GM20431 (cell line): ENCODE data around the gene REV3L.
"Not testable (repeated sequence)": the region's sequence is repeated elsewhere in the genome, so short reads cannot be mapped to it uniquely, and the experiment has no call there.

Experiments used
- in situ Hi-C: fragments of 300-500 bp; cut with MseI, MboI; formaldehyde crosslinking; loops from one replicate; pipeline ENCODE4 v1.15.0; 2020; ENCODE audit warnings: low sequenced_read_pairs; ENCODE audit not compliant: unreplicated experiment

REV3L gene

DNA sequence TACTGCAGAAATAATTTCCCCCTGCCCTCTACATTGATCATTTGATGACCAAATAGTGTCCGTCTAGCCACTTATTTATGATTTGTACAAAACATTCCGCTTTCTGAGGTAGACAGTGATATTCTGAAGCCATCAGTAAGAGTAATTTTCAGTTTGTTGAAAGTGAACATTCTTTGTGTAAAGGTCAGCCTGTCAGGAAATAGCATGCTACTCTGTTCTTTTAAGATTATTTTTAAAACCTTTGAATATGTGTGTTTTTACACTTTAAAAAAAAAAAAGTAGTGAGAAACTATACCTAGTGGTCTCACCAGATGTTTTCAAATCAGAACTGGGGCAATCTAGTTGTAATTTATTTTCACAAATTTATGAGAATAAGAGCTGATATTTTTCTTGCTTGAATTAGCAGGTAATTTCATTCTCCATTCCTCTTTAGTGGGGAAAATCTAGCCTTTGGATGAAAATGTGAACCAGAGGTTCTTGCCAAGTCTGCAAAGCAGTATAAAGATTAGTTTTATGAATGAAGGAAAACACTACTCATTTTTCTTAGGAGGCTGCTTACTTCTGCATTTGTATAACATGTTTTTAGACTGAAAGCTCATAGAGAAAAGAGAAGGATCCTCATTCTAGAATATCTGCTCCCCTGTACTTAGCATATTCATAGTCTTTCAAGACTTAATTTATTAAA lies 12.1 kb upstream of the REV3L start:
- in situ Hi-C loops, result no loop called here

- in situ Hi-C loops, result no loop called here
Observed at GRCh38 chr6:111492499-111492898, 9.5 kb upstream of the REV3L start.

GRCh38 chr6:111490067-111490466 lies 7.0 kb upstream of the REV3L start:
- in situ Hi-C loops, result no loop called here

- in situ Hi-C loops, result no loop called here
Observed at GRCh38 chr6:111487661-111488060, 4.6 kb upstream of the REV3L start.

DNA sequence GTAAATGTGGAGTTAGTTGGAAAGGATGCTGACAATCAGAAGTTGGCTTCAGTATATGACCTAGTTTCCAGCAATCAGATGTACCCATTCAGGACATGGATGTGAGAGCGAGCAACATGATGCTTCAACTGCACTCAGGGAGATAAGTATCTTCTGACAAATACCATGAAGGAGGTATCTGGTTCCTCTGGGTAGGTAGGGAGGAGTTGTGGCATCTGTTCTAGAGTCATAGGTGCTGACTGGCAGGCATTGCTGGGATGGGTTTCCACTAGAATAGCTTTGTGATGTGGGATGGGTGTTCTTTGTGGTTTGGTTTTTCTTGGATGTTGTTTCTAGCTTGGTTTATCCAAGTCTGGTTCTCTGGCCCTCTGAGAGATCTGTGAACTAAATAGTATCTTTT lies 3.9 kb upstream of the REV3L start:
- in situ Hi-C loops, result no loop called here

- in situ Hi-C loops, result no loop called here
Observed at GRCh38 chr6:111486475-111486874, 3.5 kb upstream of the REV3L start.

GRCh38 chr6:111485342-111485741 lies 2.3 kb upstream of the REV3L start:
- in situ Hi-C loops, result no loop called here

GRCh38 chr6:111484633-111484930 lies 1.6 kb upstream of the REV3L start:
- in situ Hi-C loops, result no loop called here

DNA sequence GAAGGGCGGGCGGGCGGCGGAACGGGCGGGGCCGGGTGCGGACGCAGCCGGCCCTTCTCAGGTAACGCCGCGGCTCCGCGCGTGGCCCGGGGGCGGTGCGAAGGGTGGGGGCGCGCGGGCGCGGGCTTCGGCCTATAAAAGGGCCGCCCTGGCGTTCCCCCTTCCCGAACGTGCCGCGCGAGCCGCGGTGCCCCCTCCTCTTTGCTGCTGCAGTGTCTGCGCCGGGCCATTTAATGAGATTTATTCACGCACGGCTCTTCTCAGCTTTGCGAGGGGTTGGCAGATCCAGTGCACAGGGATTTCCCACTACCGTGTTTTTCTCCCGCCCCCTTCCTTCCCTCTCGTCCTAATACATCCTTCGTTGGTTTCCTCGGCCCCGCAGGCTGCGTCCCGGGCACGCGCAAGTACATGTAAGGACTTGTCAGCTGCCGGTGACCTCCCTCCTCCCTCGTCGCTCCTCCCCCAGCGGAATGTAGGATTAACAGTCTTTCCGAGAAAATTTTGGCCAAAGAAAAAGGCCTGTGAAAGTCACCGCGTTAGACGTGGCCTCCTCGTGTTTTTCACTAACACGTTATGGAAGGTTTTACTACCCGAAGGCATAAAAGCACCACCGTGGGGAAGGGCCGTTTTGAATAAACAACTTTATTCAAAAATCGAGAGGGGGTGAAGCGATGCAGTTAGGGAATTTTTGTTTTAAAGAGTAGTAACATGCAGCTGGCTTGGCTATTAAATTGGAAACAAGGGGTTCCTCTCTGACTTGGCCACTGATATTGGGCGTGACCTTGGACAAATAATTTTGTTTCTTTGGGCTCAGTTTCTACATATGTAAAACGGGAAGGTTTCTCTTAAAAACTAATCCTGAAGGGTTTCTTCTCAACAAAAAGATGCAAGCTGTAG lies 966 bp upstream of the REV3L start:
- in situ Hi-C loops, result no loop called here

- in situ Hi-C loops, result no loop called here
Observed at GRCh38 chr6:111482188-111482958, 645 bp downstream of the REV3L start.

DNA sequence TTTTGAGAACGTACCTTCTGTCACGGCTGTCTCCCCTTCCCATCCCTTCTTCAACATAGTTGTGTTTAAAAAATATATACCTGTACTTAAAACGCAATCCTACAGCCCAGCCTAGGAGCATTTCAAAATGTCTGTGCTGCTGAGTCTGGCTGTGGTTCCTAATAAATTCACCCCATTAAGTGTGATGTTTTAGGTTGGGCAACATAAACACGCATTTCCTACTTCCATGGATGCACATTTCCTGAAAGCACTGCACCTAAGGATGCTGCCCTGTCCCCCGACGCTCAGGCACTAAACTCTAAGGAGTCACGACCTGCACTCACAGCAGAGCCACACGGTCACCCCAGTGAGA lies 1.2 kb downstream of the REV3L start:
- in situ Hi-C loops, result no loop called here

DNA sequence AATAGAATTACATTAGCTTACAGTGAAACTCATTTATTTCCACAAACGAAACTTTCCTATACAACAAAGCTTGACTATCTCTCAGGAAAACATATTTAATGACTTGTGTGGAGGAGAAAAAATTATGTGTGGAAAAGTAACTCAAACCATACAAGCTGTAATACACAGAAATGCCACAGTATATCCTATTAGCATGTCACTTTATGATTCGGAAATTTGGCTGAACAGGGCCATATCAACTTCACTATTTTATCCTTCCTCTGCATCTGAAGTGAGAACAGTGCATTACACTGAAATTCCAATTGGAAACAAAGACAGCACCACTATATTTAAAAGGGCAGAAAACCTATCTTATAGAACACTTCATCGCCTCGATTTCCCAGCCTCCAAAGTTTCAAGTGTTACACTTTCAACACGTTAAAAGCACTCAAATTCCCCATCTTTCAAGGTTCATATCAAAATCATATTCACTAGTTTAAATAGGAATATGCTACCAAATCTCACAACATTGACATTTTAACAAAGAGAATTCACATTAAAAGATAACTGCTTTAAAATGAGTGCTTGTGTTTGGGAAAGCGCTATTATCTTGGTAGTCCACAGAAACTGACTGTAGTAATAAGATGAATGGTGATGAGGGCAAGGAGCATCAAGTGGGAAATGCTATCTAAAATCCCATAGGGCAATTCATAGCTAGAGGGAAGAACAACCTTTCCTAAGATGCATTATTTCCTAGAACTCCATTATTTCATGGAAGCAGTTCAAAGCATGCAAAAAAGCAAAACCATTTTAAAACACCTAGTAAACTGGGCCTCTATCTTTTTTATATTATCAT lies 1.8 kb downstream of the REV3L start:
- in situ Hi-C loops, result no loop called here

GRCh38 chr6:111478749-111479148 lies 4.3 kb downstream of the REV3L start:
- in situ Hi-C loops, result no loop called here

DNA sequence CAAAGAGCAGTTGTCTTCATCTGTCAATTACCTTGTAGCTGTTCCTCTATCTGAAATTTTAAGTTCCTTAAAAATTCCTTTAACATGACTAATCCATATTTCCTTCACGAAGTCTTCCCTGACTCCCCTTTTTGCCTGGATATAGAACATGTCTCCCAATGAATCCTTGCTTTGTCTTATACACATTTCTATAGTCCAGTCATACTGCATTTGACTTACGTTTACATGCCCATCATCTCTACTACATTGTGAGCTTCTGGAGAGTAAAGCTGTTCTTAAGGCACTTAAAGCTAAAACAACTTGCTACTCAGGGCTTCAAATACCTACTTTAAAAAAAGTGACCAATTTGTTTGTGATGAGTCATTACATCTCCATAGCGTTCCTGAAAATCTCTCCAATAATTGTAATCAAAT lies 4.9 kb downstream of the REV3L start:
- in situ Hi-C loops, result no loop called here

- in situ Hi-C loops, result no loop called here
Observed at GRCh38 chr6:111477481-111477938, 5.5 kb downstream of the REV3L start.

- in situ Hi-C loops, result not testable (repeated sequence)
Observed at GRCh38 chr6:111476061-111476460, 7.0 kb downstream of the REV3L start.

GRCh38 chr6:111474771-111475170 lies 8.2 kb downstream of the REV3L start:
- in situ Hi-C loops, result loop anchor here (25.0 kb wide), 1 partner anchor 212 kb away; a partner anchor contains a TSS

DNA sequence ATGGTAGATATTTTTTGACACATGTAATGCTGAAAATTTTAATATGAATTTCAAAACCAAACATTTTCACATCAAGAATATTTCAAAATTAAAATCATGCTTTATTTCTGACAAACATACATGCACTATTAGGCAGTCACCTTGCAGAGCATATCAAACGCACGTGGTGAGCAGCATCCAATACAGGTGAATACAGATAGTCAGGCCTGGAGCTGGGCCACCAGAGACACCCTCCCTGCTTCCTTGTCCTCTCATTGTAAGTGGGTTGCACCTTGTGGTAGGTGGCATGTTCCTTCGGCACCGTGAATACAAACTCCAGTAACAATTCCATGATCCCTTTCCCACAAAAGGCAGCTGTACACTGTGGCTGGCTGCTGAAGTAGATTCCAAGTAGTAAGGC lies 8.9 kb downstream of the REV3L start:
- in situ Hi-C loops, result loop anchor here (25.0 kb wide), 1 partner anchor 212 kb away; a partner anchor contains a TSS

DNA sequence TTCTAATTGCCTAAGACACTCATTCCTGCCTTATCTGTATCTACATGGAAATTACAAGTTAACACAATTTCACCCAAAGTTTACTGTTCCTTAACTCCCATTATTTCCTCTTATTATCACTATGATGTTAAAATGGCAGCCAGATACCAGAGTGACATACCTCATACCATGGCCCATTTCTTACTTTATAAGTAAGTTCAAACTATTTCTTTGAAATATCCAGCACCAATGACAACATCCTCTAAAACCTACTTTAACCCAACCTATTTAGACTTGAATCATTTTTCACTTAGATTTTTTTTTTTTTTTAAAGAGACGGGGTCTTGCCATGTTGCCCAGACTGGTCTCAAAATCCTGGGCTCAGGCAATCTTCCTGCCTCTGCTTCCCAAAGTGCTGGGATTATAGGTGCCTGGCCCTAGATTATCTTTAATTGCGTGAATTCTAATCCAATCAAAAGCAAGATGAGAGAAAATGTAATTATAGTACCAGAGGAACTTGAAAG lies 10.0 kb downstream of the REV3L start:
- in situ Hi-C loops, result loop anchor here (25.0 kb wide), 1 partner anchor 211 kb away; a partner anchor contains a TSS

- in situ Hi-C loops, result loop anchor here (25.0 kb wide), 1 partner anchor 210 kb away; a partner anchor contains a TSS
Observed at GRCh38 chr6:111471958-111472357, 11.1 kb downstream of the REV3L start.
